Stromal cell of bone marrow (primary cell): ENCODE results near the gene HLA-B.
"Not testable (repeated sequence)": the region's sequence is repeated elsewhere in the genome, so short reads cannot be mapped to it uniquely, and the experiment has no call there.

Experiments used
- DNase-seq: peaks from one replicate; pipeline ENCODE4 v3.0.0-alpha.2; 2012; ENCODE audit warnings: low read depth

The HLA-B gene

GRCh38 chr6:31383149-31383548 lies 26.2 kb upstream of the HLA-B start:
- DNase-seq: no peak

GRCh38 chr6:31381666-31382065 lies 24.7 kb upstream of the HLA-B start:
- DNase-seq: no peak

- no peak for DNase-seq
Observed at GRCh38 chr6:31379850-31380249, 22.9 kb upstream of the HLA-B start.

GRCh38 chr6:31378721-31379103 lies 21.7 kb upstream of the HLA-B start:
- DNase-seq: no peak

- no peak for DNase-seq
Observed at GRCh38 chr6:31378062-31378720, 21.2 kb upstream of the HLA-B start.

- DNase-seq: no peak
Observed at GRCh38 chr6:31377029-31377428, 20.1 kb upstream of the HLA-B start.

GRCh38 chr6:31375699-31376098 lies 18.7 kb upstream of the HLA-B start:
- no peak for DNase-seq

GRCh38 chr6:31374118-31374517 lies 17.1 kb upstream of the HLA-B start:
- not testable (repeated sequence) for DNase-seq

GRCh38 chr6:31368461-31368860 lies 11.5 kb upstream of the HLA-B start:
- no peak for DNase-seq

- peak; percentile 61 for DNase-seq
Observed at GRCh38 chr6:31366693-31367470, 9.9 kb upstream of the HLA-B start.

GRCh38 chr6:31365864-31366263 lies 8.9 kb upstream of the HLA-B start:
- no peak for DNase-seq

- DNase-seq: no peak
Observed at GRCh38 chr6:31363811-31364210, 6.8 kb upstream of the HLA-B start.

- no peak for DNase-seq
Observed at GRCh38 chr6:31362751-31363150, 5.8 kb upstream of the HLA-B start.

GRCh38 chr6:31359581-31359980 lies 2.6 kb upstream of the HLA-B start:
- DNase-seq: no peak

- DNase-seq: no peak
Observed at GRCh38 chr6:31358302-31358701, 1.3 kb upstream of the HLA-B start.

- DNase-seq: no peak
Observed at GRCh38 chr6:31357886-31358285, 907 bp upstream of the HLA-B start.

GRCh38 chr6:31356216-31356945 lies 598 bp downstream of the HLA-B start:
- DNase-seq: no peak

- no peak for DNase-seq
Observed at GRCh38 chr6:31355583-31355948, 1.4 kb downstream of the HLA-B start.

- DNase-seq: no peak
Observed at GRCh38 chr6:31354864-31355582, 2.0 kb downstream of the HLA-B start.

GRCh38 chr6:31354158-31354863 lies 2.7 kb downstream of the HLA-B start:
- DNase-seq: no peak

- no peak for DNase-seq
Observed at GRCh38 chr6:31353384-31353945, 3.5 kb downstream of the HLA-B start.
